NCI-H345 (cell line): ENCODE data around the gene SNX27.
A peak's percentile ranks its signal among the peaks of the same experiment; 100 is the strongest.
"Not testable (repeated sequence)": the region's sequence is repeated elsewhere in the genome, so short reads cannot be mapped to it uniquely, and the experiment has no call there.

Experiments used
- DNase-seq: peaks from one replicate; lab custom pipeline; 2025; lab: John Stamatoyannopoulos, UW

The SNX27 gene

DNA sequence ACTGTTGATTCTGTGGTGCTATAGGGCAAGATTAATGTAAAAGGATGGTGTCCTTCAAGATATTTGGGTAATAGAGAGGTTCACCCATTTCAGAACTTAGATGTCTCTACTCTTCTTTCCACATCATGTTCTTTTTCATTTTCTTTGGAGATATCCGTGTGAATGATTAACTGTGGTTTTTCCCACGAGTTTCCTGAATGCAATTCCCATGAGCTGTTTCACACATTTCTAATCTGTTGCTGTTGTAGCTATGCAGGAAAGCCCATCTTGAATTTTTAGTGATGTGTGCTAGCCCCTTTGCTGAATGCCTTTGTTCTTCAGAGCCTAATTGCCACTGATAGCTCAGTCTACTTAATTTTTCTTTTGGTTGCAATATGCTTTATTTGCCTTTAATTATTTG, 27.6 kb downstream of the SNX27 start:
- DNase-seq, result no peak

DNA sequence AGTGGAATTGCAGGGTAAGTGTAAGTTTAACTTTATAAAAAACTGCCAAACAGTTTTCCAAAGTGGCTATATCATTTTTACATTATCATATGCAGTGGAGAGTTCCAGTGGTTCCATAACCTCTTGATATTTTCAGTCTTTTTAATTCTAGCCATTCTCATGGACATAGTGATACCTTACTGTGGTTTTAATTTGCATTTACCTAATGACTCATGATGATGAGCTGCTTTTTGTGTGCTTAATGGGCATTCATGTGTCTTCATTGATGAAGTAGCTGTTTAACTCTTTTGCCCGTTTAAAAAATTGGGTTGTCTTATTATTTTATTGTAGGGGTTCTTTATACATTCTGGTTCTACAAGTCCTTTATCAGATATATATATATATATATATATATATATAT, 29.4 kb downstream of the SNX27 start:
- DNase-seq, result no peak

DNA sequence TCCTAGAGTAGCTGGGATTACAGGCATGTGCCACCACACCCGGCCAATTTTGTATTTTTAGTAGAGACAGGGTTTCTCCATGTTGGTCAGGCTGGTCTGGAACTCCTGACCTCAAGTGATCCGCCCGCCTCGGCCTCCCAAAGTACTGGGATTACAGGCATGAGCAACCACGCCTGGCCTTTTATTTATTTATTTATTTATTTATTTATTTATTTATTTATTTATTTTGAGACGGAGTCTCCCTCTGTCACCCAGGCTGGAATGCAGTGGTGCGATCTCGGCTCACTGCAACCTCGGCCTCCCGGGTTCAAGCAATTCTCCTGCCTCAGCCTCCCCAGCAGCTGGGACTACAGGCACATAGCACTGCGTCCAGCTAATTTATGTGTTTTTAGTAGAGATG, 31.2 kb downstream of the SNX27 start:
- DNase-seq, result not testable (repeated sequence)

DNA sequence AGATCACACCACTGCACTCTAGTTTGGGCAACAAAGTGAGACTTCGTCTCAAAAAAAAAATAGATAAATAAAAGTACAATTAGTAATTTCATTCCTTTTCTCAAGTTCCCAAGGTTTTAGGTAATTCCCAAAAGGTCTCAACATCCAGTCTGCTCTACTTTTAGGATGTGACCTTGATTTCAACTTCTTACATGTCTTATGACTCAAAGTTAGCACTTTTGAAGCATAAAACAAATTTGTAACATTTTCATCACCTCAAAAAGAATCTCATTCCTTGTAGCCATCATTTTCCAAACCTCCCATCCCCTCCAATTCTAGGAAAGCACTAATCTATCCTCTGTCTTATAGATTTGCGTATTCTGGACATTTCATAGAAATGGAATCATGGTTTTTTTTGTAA, 32.2 kb downstream of the SNX27 start:
- DNase-seq, result no peak

DNA sequence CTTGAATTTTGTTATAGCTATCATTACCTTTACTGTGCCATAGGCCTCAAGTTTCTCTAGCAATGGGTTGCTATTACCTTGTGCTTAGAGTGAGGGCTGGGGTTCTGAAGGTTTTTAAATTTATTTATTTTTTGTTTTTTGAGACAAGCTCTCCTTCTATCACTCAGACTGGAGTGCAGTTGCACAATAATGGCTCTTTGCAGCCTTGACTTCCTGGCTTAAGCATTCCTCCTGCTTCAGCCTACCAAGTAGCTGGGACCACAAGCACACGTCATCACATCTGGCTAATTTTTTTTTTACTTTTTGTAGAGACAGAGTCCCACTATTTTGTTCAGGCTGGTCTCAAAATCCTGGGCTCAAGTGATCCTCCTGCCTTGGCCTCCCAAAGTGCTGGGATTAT, 41.5 kb downstream of the SNX27 start:
- no peak for DNase-seq

DNA sequence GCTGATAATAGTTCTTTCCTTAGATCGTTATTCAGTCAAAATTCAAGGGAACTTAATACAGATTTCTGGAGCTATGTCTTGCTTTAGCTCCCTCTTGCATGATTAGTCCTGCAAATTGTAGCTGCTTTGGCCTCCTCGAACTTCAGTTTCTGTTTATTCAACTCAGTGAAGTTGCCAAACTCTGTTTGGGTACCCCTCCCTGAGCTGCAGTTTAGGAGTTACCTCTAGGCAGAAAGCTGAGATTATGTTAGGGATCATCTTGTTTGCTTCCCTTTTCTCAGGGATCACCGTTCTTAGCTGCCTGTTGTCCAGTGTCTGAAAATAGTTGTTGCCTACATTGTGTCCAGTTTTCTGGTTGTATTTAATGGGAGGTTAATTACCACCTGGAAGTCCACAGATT, 43.5 kb downstream of the SNX27 start:
- no peak for DNase-seq

DNA sequence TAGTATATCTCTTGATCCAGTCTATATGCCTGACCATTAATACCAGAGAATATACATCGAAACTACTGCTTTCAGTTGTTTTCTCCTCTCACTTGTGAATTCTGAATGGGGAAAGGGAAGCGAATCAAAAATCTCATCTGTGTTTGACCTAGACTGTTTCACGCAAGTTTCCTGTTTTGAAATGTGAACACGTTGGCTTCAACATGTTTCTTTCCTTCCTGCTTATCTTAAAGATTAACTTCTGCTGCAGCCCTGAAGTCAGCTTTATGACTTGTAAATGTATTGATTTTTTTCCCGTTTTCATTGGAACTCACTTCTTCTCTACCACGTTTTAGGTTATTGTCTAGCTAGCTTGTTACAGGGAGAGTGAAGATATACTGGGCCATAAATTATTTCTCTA, 49.9 kb downstream of the SNX27 start:
- DNase-seq, result no peak

DNA sequence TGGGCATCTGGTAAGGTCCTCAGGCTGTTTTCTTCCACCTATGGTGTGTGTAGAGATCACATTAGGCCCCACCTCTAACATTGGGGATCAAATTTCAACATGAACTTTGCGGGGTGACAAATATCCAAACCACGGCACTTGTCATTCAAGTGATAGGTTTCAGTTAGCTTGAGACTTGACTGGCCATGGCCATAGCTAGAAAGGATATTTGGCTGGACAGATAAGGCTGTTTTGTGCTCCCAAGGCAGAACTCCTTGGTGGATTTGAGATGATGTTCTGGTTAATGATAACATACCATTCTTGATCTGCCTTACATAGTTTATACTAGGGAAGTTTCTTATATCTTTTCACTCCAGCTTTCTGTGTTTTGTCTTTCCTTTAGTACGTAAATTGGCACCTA, 56.2 kb downstream of the SNX27 start:
- DNase-seq, result no peak

DNA sequence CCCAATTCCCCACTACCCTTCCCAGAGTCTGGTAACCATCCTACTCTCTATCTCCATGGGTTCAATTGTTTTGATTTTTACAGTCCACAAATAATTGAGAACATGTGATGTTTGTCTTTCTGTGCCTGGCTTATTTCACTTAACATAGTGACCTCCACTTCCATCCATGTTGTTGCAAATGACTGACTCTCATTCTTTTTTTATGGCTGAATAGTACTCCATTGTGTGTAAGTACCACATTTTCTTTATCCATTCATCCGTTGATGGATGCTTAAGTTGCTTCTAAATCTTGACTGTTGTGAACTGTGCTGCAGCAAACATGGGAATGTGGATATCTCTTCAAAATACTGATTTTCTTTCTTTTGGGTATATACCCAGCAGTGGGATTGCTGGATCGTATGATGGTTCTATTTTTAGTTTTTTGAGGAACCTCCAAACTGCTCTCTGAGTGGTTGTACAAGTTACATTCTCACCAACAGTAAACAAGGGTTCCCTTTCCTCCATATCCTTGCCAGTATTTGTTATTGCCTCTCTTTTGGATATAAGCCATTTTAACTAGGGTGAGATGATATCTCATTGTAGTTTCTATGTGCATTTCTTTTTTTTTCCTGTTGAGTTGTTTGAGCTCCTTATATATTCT, 58.3 kb downstream of the SNX27 start:
- DNase-seq, result not testable (repeated sequence)

DNA sequence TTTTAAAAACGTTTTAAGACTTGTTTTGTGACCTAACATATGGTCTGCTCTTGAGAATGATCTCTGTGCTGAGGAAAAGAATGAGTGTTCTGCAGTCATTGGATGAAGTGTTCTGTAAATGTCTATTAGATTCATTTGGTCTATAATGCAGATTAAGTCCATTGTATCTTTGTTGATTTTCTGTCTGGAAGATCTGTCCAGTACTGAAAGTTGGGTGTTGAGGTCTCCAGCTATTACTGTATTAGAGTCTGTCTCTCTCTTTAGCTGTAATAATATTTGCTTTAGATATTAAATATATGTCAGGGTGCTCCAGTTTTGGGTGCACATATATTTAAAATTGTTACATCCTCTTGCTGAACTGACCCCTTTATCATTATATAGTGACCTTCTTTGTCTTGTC, 61.6 kb downstream of the SNX27 start:
- no peak for DNase-seq

DNA sequence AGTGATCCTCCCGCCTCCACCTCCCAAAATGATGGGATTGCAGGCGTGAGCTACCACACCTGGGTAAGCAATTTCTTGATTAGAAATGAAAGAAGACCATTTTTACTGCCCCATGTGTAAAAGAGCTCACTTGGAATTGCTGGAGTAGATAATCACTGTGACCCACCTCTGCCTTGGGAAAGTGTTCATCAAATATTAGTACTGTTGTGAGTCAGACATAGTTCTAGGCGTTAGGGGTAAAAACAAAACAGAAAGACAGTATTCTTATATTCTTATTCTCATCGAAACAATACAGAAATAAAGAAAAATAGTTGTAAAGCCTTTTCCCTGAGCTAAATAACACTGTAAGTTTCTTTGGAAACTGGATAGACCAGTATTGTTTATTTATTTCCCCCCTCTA, 68.5 kb downstream of the SNX27 start:
- DNase-seq, result no peak

DNA sequence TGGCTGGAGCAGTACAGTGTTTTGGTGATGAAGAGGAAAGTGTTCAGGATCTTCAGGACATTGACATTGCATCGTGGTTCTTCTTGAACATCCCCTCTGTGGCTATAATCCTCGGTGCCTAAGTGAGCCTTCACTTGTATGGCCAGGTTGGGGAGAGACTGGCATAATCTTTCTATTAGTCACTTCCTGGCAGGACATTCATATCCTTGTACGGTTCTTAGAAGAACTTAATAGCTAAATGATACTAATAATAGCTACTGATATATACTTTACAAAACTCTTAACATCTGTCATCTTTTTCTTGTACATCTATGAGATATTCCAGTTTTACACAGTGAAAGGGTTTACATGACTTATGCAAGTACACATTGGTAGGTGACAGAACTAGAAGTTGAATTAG, 69.0 kb downstream of the SNX27 start:
- DNase-seq, result no peak

DNA sequence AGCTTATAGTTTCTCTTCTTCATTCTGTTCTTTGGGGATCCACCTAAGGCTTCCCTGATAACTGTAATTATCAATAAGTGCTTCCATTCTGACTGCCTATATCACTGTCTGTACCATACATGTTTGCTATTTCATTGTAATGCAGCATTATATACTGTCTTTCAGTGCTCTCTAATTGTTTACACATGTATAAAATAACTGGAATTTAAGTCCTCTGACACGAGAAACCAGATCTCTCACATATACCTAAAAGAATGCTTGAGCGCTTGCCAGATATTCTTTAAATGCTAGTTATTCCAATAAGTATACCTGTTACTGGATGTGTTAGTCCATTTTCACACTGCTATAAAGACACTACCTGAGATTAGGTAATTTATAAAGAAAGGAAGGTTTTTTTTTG, 70.1 kb downstream of the SNX27 start:
- DNase-seq, result no peak

DNA sequence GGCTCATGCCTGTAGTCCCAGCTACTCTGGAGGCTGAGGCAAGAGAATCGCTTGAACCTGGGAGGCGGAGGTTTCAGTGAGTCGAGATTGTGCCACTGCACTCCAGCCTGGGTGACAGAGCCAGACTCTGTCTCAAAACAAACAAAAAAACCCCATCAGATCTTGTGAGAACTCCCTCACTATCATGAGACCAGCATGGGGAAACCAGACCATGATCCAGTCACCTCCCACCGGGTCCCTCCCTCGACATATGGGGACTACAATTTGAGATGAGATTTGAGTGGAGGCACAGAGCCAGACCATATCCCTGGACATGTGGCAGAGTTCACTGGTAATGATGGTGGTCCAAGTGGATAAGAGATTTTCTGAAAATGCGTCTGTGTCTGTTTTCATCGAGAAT, 71.1 kb downstream of the SNX27 start:
- not testable (repeated sequence) for DNase-seq

DNA sequence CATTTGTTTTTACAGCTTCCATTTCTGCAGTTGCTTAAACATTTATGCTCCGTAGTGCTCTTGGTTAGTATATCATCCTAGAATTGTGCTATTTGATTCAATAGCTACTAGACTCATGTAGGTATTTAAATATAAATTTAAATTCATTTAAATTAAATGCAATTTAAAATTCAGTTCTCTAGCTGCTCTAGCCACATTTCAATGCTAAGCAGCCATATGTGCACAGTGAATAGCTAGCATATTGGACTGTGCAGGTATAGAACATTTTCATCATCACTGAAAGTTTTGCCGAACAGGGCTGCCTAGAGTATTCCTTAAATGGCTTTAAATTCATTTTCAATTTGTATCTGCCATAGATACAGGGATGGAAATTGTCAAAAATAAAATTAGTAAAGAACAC, 72.3 kb downstream of the SNX27 start:
- DNase-seq, result no peak

DNA sequence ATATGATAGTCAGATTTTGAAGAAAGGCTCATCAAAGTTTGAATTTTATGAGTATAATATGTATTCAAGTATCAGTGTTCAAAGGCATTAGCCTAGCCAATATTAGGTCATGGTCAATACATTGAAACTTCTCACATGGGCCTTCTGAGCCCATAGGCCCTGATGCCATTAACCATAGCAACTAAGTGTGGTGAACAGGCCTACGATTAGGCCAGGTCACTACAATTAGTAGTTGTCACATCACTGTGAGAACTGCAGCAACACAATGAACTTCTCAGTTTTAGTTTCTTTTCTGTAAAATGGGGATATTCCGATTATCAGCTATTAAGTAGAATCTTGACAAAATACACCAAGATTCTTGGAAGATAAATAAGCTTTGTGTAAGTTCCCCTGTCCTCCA, 74.7 kb downstream of the SNX27 start:
- no peak for DNase-seq

DNA sequence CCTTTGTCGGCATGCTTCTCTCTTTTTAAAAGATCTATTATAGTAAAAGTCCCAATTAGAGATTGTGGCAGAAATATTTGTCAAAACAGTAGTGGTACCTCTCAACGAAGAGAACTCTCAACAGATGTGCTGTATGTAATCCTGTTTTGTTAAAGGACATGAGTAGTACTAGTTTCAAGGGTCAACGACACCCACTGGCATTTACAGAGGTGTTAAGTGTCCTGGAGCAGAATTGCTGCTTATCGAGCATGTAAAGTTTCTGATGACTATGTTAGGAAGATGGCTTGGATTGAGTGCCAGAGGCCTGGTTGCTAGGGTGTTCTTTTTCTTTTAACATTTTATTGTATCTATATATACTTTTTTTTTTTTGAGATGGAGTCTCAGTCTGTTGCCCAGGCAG, 77.6 kb downstream of the SNX27 start:
- DNase-seq, result no peak

DNA sequence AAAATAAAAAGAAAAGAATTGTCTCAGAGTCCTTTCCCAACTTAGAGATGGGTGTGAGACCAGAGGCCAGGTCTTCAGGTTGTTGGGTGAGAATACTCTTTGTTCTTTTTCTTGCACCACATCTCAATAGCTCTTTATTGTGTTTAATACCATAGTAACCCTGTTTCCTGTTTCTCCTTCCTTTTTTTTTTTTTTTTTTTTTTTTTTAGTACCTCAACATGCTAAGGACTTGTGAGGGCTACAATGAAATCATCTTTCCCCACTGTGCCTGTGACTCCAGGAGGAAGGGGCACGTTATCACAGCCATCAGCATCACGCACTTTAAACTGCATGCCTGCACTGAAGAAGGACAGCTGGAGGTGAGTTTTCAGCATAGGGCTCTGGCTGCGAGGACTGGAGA, 80.4 kb downstream of the SNX27 start:
- no peak for DNase-seq

DNA sequence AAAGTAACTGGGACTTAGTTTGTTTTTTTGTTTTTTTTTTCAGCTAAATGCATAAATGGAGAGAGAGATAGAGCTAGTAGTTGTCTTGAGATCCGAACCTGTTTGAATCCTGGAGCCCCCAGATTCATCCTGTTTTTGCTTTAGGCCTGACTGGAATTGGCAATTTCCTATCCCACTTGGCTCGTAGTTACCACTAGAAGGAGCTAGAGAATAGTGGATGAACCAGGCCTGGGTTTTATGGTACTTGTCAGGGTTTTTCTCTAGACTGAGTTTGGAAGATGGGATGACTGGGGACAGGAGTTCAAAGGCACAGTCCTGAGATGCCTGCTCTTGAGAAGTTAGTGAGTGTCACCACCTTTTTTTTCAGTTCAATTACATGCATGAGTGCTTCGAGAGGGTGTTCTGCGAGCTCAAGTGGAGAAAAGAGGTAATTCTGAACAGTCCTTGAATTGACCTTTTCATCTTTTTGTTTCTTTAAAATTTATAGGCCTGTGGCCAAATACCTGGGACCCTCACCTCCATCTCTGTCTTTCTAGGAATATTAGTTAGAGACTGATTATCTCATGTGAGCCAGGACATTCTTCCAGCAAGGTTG, 81.3 kb downstream of the SNX27 start:
- DNase-seq, result peak; percentile 40

DNA sequence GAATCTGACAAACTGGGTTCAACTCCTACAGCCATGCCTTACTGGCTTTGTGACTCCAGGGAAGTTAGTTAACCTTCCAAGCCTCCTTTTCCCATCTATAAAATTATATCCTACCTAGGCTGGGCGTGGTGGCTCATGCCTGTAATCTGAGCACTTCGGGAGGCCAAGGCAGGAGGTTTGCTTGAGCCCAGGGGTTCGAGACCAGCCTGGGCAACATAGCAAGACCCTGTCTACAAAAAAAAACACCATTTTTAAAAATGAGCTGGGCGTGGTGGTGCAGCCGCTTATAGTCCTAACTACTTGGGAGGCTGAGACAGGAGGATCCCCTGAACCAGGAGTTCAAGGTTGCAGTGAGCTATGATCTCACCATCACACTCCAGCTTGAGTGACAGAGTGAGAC, 89.7 kb downstream of the SNX27 start:
- DNase-seq, result no peak

DNA sequence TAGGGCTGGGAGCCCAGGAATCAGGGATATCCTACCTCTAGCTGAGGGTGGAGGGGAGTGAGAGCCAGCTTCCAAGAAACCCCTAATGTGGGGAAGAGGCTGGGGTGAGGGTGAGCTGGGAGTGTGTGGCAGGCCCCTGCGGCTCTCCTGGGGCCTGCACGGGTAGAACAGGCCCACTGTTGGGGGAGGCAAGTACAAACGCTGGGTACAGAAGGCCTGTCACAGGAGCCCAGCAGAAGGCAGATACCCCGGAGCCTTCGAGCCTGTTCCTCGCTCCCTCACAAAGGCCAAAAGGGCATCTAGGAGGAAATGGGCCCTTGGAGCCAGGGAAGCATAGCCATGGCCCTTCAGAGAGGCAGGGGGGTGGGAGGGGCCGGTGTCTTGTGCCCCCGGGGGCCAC, 91.1 kb downstream of the SNX27 start:
- DNase-seq, result no peak

DNA sequence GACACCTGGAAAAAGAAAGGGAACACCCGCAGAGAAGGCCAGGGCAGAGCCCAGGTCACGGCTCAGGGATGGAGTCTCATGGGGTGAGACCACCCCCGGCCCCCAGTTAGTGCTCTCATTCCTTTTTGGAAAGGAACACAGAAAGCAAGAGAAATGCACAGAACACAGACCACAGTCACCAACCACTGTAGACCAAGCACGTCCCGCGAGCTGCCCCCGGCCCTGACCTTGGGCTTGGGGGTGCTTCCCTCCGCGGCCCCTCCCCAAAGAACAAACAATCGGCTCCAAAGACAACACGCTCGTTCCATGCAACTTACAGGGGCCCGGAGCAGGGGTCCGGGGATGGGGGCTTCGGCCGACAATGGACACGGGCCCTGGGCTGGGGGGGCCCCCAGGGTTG, 92.0 kb downstream of the SNX27 start:
- DNase-seq, result no peak

DNA sequence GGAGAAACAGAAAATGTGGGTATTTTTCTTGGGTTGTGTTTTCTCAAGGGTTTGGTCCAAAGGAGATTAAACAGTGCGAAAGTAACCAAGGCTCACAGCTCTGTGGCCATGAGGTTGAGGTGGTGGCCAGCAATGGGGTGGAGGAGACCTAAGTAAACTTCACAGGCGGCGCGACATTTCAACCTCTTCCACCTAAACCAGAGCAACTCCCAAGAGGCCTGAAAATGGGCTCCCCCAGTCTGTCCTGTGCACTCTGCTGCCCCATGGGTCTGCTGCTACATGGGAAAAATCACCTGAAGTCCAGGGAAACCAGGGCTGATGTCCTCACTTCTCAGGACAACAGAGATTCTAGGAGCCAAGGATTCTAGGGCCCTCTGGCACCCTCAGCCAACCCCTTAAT, 92.4 kb downstream of the SNX27 start:
- DNase-seq, result no peak

DNA sequence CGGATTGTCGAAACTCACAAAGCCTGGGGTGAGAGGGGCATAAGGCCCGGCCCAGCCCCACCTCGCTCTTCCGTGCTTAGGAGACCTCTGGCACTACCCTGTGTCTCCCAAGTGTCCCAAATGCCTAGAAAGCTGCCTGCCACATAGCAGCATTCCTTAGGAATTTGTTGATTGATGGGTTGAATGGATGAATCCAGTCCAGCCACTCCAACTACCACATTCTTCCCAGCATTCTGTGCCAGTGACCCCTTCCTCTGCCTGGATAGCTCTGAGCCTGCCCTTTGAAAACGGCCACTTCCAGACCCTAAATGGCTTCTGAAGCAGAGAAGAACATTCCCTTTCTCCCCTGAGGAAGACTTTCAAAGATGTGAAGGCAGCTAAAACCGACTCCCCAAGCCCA, 93.3 kb downstream of the SNX27 start:
- DNase-seq, result no peak
